ENCODE data around the gene ING1. TPM values are rescaled to one million over a fixed set of nuclear protein-coding genes. Genes with fewer than 3 reads are reported as not detected.

ING1 gene
- total RNA-seq, 1 donor from 2014 or later: 26.8 TPM

- no peaks in the 10 kb centered on the region for H3K9me3 Mint-ChIP-seq
- DNase-seq (ENCODE audit: low read depth, low spot score): peak; percentile 43
- peak overlapping the region; percentile 100 for H3K4me3 Mint-ChIP-seq
- peaks cover 40% of the 10 kb centered on the region for H3K4me1 Mint-ChIP-seq
- H3K27ac Mint-ChIP-seq (ENCODE audit: unreplicated experiment): peak overlapping the region; percentile 87
- TF ChIP-seq CTCF (conservative IDR thresholded peaks at IDR 0.05): no peak
- peaks cover 6% of the 10 kb centered on the region for H3K36me3 Mint-ChIP-seq (ENCODE audit: low read depth)
- H3K27me3 Mint-ChIP-seq (ENCODE audit: low read depth): peaks cover 10% of the 10 kb centered on the region
Measured at GRCh38 chr13:110713981-110714796, 689 bp downstream of the ING1 start.

- peaks cover 10% of the 10 kb centered on the region for H3K27me3 Mint-ChIP-seq (ENCODE audit: low read depth)
Measured at GRCh38 chr13:110714797-110715394, 1.4 kb downstream of the ING1 start.

GRCh38 chr13:110715395-110716246 lies 2.1 kb downstream of the ING1 start:
- peaks cover 6% of the 10 kb centered on the region for H3K36me3 Mint-ChIP-seq (ENCODE audit: low read depth)
- H3K27ac Mint-ChIP-seq (ENCODE audit: unreplicated experiment): peak overlapping the region; percentile 99
- TF ChIP-seq CTCF (conservative IDR thresholded peaks at IDR 0.05): peak; percentile 23
- peak; percentile 88 for DNase-seq (ENCODE audit: low read depth, low spot score)
- peaks cover 10% of the 10 kb centered on the region for H3K27me3 Mint-ChIP-seq (ENCODE audit: low read depth)
- no peaks in the 10 kb centered on the region for H3K9me3 Mint-ChIP-seq
- peak overlapping the region; percentile 100 for H3K4me3 Mint-ChIP-seq
- H3K4me1 Mint-ChIP-seq: peaks cover 44% of the 10 kb centered on the region

More at GRCh38 chr13:110714797-110715394, 1.4 kb downstream of the ING1 start:
- TF ChIP-seq CTCF (conservative IDR thresholded peaks at IDR 0.05): no peak
- Mint-ChIP-seq H3K9me3 (no peaks in the 10 kb centered on the region), H3K4me3 (peak overlapping the region; percentile 100), H3K4me1 (peaks cover 44% of the 10 kb centered on the region), H3K36me3 (ENCODE audit: low read depth) (peaks cover 6% of the 10 kb centered on the region), H3K27ac (ENCODE audit: unreplicated experiment) (peak overlapping the region; percentile 99)
- peak; percentile 37 for DNase-seq (ENCODE audit: low read depth, low spot score)

- Mint-ChIP-seq H3K4me1 (peaks cover 40% of the 10 kb centered on the region), H3K4me3 (peak overlapping the region; percentile 100), H3K36me3 (ENCODE audit: low read depth) (peaks cover 6% of the 10 kb centered on the region), H3K27ac (ENCODE audit: unreplicated experiment) (peak overlapping the region; percentile 75), H3K27me3 (ENCODE audit: low read depth) (peaks cover 10% of the 10 kb centered on the region), H3K9me3 (no peaks in the 10 kb centered on the region)
- DNase-seq (ENCODE audit: low read depth, low spot score): no peak
- TF ChIP-seq CTCF (conservative IDR thresholded peaks at IDR 0.05): no peak
Measured at GRCh38 chr13:110716247-110716515, 2.7 kb downstream of the ING1 start.

- TF ChIP-seq CTCF (conservative IDR thresholded peaks at IDR 0.05): no peak
Measured at GRCh38 chr13:110719036-110719710, 5.7 kb downstream of the ING1 start.

More at GRCh38 chr13:110719036-110719710, 5.7 kb downstream of the ING1 start:
- Mint-ChIP-seq H3K36me3 (ENCODE audit: low read depth) (peaks cover 6% of the 10 kb centered on the region), H3K4me3 (peak overlapping the region; percentile 41), H3K4me1 (peaks cover 35% of the 10 kb centered on the region), H3K27me3 (ENCODE audit: low read depth) (peaks cover 7% of the 10 kb centered on the region), H3K9me3 (no peaks in the 10 kb centered on the region), H3K27ac (ENCODE audit: unreplicated experiment) (peak overlapping the region; percentile 35)
- DNase-seq (ENCODE audit: low read depth, low spot score): no peak
